Fibroblast of skin of left quadriceps (primary cell): ENCODE measurements around the gene MEGF9.

ENCODE experiments used
- DNase-seq, 2 experiments: peaks; one replicate each; pipeline ENCODE4 v3.0.0-alpha.2; 2013; ENCODE audit warnings: low read depth in 2 of 2

The MEGF9 gene

GRCh38 chr9:120702075-120702474, 12.2 kb downstream of the MEGF9 start:
- no peak for DNase-seq

- DNase-seq = no peak
Measured at GRCh38 chr9:120701248-120701647, 13.0 kb downstream of the MEGF9 start.

- no peak for DNase-seq
Measured at GRCh38 chr9:120698766-120699165, 15.5 kb downstream of the MEGF9 start.

- no peak for DNase-seq
Measured at GRCh38 chr9:120697448-120697847, 16.8 kb downstream of the MEGF9 start.

GRCh38 chr9:120696551-120697230, 17.6 kb downstream of the MEGF9 start:
- DNase-seq = no peak

- DNase-seq = no peak
Measured at GRCh38 chr9:120694559-120694958, 19.7 kb downstream of the MEGF9 start.

- no peak for DNase-seq
Measured at GRCh38 chr9:120693700-120694008, 20.6 kb downstream of the MEGF9 start.

- DNase-seq = peak; percentile 67 to 70
Measured at GRCh38 chr9:120692901-120693699, 21.2 kb downstream of the MEGF9 start.

- DNase-seq = no peak
Measured at GRCh38 chr9:120690372-120690771, 23.9 kb downstream of the MEGF9 start.

GRCh38 chr9:120689860-120690259, 24.4 kb downstream of the MEGF9 start:
- no peak for DNase-seq

GRCh38 chr9:120688758-120689157, 25.5 kb downstream of the MEGF9 start:
- no peak for DNase-seq

GRCh38 chr9:120683150-120683549, 31.1 kb downstream of the MEGF9 start:
- DNase-seq = no peak

GRCh38 chr9:120681121-120681520, 33.1 kb downstream of the MEGF9 start:
- DNase-seq = no peak

GRCh38 chr9:120680579-120680978, 33.7 kb downstream of the MEGF9 start:
- DNase-seq = no peak

GRCh38 chr9:120680161-120680560, 34.1 kb downstream of the MEGF9 start:
- no peak for DNase-seq

GRCh38 chr9:120677965-120678364, 36.3 kb downstream of the MEGF9 start:
- no peak for DNase-seq

GRCh38 chr9:120676767-120677402, 37.4 kb downstream of the MEGF9 start:
- DNase-seq = no peak

- no peak for DNase-seq
Measured at GRCh38 chr9:120668399-120668798, 45.9 kb downstream of the MEGF9 start.

- no peak for DNase-seq
Measured at GRCh38 chr9:120663950-120664349, 50.3 kb downstream of the MEGF9 start.

- no peak for DNase-seq
Measured at GRCh38 chr9:120663380-120663779, 50.9 kb downstream of the MEGF9 start.

- DNase-seq = no peak
Measured at GRCh38 chr9:120662513-120662912, 51.8 kb downstream of the MEGF9 start.

GRCh38 chr9:120659676-120660075, 54.6 kb downstream of the MEGF9 start:
- DNase-seq = no peak

GRCh38 chr9:120659209-120659608, 55.1 kb downstream of the MEGF9 start:
- no peak for DNase-seq
